Skeletal muscle tissue (tissue), 4 donors: ENCODE data around the gene FMNL3. TPM values are rescaled to one million over a fixed set of nuclear protein-coding genes. Genes with fewer than 3 reads are reported as not detected.

ENCODE experiments used
- H3K27ac ChIP-seq: one replicate; pipeline ENCODE4 v1.7.0; 2013; ENCODE audit warnings: mild to moderate bottlenecking, low read depth, low read length, inconsistent platforms
- H3K27me3 ChIP-seq, 3 donors: one replicate each; pipeline ENCODE4 v1.7.0; 2013; ENCODE audit warnings: low read length in 3 of 3; ENCODE audit not compliant: control insufficient read depth in 3 of 3, insufficient read depth in 3 of 3
- H3K36me3 ChIP-seq, 3 donors: one replicate each; pipeline ENCODE4 v1.7.0; 2013; ENCODE audit warnings: low read length in 3 of 3; ENCODE audit not compliant: control insufficient read depth in 3 of 3, insufficient read depth in 3 of 3
- H3K4me1 ChIP-seq, 3 donors: one replicate each; pipeline ENCODE4 v1.7.0; 2013; ENCODE audit warnings: low read length in 3 of 3, mild to moderate bottlenecking in 3 of 3; ENCODE audit not compliant: control insufficient read depth in 3 of 3, insufficient read depth in 3 of 3
- H3K4me3 ChIP-seq, 3 donors: one replicate each; pipeline ENCODE4 v1.7.0; 2013; ENCODE audit warnings: low read length in 3 of 3
- H3K9ac ChIP-seq, 3 donors: one replicate each; pipeline ENCODE4 v1.7.0; 2013; ENCODE audit warnings: low read length in 3 of 3, mild to moderate bottlenecking in 3 of 3, moderate library complexity in 2 of 3, low read depth in 1 of 3
- H3K9me3 ChIP-seq, 3 donors: one replicate each; pipeline ENCODE4 v1.7.0; 2013; ENCODE audit warnings: low read length in 3 of 3; ENCODE audit not compliant: control insufficient read depth in 3 of 3
- total RNA-seq: library from RNA; depleted of rRNA; stranded (reverse); fragments of >200 nt; gene quantifications from one replicate; pipeline ENCODE4 v1.2.3, GENCODE V29; 2014
- donor health status: Osteomylitis.

The FMNL3 gene
- total RNA-seq, 1 donor from 2014 or later = 19.3 TPM

DNA sequence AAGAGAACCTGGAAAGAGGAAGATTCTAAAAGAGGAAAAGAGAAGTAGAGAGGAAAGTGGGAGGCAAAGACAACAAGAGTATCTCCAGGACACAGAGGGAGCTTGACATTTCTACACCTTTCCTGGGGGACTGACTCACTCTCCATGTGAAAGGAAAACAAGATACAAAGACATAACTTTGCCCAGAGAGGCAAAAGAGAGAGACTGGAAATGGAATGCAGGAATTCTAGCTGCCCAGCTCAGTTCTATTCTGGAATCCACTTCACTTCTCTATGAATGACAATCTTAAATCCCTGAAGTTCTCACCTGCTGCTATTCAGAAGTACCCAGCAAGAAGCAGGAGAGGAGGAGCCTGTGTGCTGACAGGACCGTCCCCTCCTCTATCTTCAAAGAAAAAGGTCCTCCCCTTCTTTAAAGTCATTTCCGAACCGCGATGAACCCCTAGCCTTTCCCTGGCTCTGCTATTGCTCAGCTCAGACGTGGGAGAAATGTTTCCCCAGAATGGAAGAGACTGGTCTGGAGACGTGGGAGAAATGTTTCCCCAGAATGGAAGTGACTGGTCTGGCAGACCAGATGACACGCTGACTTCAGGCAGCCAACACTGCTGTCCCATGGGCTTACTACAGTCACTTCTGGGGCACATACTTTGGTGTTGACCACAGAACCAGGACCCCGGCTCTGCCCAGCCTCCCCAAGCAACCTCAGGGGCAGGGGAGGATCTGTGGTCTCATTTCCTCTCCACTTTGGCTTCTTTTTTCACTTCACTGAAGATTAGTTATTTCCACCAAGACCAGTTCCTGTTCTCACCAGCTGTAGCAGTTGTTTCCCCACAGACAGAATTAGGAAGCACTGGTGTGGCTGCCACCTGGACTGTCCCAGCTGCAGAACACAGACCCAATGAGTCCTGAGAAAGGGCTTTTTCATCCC lies 8.3 kb downstream of the FMNL3 start:
- no peaks in the 10 kb centered on the region for H3K9me3 ChIP-seq
- peak overlapping the region; percentile 4 to 27 (median 5) for H3K9ac ChIP-seq
- H3K4me1 ChIP-seq = peaks cover 18 to 30% (median 27%) of the 10 kb centered on the region in 3 donors
- no peaks in the 10 kb centered on the region for H3K27me3 ChIP-seq
- peak overlapping the region; percentile 56 for H3K27ac ChIP-seq
- H3K36me3 ChIP-seq = no peaks in the 10 kb centered on the region
- peak overlapping the region; percentile 4 to 52 (median 41) for H3K4me3 ChIP-seq

DNA sequence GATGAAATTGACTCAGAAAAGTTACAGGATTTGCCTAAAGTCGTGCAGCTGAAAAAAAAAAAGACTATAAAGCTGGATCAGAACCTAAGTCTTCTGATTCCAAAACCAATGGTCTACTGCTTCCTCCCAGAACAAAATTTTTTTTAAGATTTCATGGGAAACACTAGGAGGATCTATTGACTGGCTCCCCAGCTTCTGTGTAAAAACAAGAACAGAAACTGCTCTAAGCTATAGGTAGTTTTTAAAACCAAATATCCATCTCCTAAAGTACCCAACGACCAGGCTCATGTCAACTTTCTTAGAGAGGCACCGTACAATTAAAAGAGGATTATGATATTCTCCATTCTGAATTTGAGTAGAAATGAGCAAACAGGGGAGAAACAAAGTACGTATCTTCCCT lies 9.4 kb downstream of the FMNL3 start:
- no peak overlapping the region for H3K9ac ChIP-seq
- H3K27me3 ChIP-seq = no peaks in the 10 kb centered on the region
- H3K4me3 ChIP-seq = no peak overlapping the region
- no peaks in the 10 kb centered on the region for H3K9me3 ChIP-seq
- no peaks in the 10 kb centered on the region for H3K36me3 ChIP-seq
- peaks cover 14 to 20% (median 20%) of the 10 kb centered on the region in 3 donors for H3K4me1 ChIP-seq
- H3K27ac ChIP-seq = no peak overlapping the region

DNA sequence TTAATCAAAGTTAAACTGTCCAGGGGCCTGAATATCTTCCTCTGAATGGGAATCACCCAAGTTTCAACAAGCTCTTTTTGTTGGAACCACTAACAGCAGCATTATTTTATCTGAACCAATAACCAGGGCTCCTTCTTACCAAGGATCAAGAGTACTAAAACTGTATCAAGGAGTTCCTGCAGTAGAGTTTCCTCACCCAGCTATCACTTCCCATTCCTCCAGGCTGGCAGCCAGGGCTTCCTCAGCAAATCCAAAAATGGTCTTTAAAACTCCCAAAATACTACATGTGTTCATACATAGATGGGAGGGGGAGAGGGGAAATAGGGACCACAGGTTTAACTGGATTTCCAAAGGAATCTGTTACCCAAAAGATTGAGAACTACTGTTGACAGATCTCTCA lies 10.5 kb downstream of the FMNL3 start:
- Histone ChIP-seq H3K9ac (no peak overlapping the region), H3K4me3 (no peak overlapping the region), H3K36me3 (no peaks in the 10 kb centered on the region), H3K4me1 (peaks cover 14 to 20% (median 20%) of the 10 kb centered on the region in 3 donors), H3K9me3 (no peaks in the 10 kb centered on the region), H3K27me3 (no peaks in the 10 kb centered on the region), H3K27ac (no peak overlapping the region)

DNA sequence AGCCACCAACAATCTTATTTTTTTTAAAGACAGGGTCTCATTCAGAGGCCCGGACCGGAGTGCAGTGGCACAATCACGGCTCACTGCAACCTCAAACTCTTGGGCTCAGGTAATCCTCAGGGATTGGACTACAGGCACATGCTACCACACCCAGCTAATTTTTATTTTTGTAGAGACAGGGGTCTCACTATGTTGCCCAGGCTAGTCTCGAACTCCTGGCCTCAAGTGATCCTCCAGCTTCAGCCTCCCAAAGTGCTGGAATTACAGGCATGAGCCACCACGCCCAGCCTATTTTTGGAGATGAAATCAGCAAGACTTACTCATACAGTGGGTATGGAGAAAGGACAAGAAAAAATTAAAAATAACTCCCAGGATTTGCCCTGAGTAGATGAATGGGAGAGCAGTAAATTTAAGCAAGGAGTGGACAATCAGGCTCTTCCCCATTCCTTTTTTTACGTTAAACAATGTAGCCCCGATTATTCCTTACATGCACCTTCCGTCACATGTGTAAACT lies 13.2 kb downstream of the FMNL3 start:
- Histone ChIP-seq H3K27me3 (no peaks in the 10 kb centered on the region), H3K4me3 (no peak overlapping the region), H3K9me3 (no peaks in the 10 kb centered on the region), H3K9ac (no peak overlapping the region), H3K4me1 (peaks cover 10 to 17% (median 16%) of the 10 kb centered on the region in 3 donors), H3K36me3 (no peaks in the 10 kb centered on the region), H3K27ac (no peak overlapping the region)

DNA sequence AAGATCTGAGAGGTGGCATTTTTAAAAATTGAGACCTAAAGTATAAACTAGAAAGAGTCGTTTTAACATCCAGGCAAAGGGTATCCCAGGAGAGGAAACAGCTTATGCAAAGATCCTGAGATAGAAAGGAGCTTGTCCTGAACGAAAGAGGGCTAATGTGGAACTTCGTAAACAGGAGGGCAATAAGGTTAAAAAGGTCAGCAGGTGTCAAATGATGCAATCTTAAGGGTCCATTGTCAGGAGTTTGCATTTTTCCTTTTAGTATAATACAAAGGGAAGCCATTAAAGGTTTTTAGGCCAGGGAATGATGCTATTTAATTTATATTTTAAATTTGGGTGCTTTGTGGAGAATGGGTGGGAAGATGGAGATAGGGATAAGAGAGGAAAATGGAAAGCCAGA lies 14.4 kb downstream of the FMNL3 start:
- Histone ChIP-seq H3K9ac (no peak overlapping the region), H3K4me3 (no peak overlapping the region), H3K27me3 (no peaks in the 10 kb centered on the region), H3K9me3 (no peaks in the 10 kb centered on the region), H3K27ac (no peak overlapping the region), H3K4me1 (peaks cover 0 to 8% (median 4%) of the 10 kb centered on the region in 3 donors), H3K36me3 (no peaks in the 10 kb centered on the region)

DNA sequence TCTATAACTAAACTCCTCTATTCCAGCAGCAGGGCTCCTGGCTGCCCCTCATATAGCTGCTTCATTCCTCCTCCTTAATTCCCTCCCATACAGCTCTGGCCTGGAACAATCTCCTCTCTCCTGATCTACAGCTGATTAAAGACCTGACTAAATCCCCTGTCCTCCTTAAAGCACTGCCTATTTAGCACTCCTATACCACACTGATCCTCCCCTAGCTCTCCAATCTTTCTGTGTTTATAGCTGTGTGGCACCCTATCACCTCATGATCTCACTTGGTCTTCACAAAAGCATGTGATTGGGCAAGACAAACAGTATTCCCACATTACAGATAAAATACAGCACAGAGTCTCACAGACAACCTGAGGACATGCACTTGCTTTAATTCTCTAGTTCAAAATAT lies 17.4 kb downstream of the FMNL3 start:
- peaks cover 0 to 5% (median 0%) of the 10 kb centered on the region in 3 donors for H3K4me1 ChIP-seq
- no peaks in the 10 kb centered on the region for H3K36me3 ChIP-seq
- no peaks in the 10 kb centered on the region for H3K27me3 ChIP-seq
- no peak overlapping the region for H3K4me3 ChIP-seq
- no peaks in the 10 kb centered on the region for H3K9me3 ChIP-seq
- no peak overlapping the region for H3K27ac ChIP-seq
- H3K9ac ChIP-seq = no peak overlapping the region

DNA sequence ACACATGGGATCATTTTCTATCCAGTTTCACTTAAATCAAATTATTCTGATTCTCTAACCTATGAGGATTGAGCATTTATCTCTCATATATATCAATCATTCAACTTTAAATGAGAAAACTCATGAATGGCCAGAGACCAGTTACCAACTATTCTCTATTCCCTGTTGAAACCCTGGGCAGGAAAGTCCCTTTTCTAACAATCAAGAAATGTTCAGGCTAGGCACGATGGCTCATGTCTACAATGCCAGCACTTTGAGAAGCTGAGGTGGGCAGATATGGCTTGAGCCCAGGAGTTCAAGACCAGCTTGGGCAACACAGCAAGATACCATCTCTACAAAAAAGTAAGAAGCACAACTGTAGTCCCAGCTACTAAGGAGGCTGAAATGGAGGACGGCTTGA lies 18.0 kb downstream of the FMNL3 start:
- H3K4me3 ChIP-seq = no peak overlapping the region
- no peaks in the 10 kb centered on the region for H3K36me3 ChIP-seq
- peaks cover 0 to 5% (median 0%) of the 10 kb centered on the region in 3 donors for H3K4me1 ChIP-seq
- no peaks in the 10 kb centered on the region for H3K9me3 ChIP-seq
- H3K27me3 ChIP-seq = no peaks in the 10 kb centered on the region
- H3K9ac ChIP-seq = no peak overlapping the region
- H3K27ac ChIP-seq = no peak overlapping the region

DNA sequence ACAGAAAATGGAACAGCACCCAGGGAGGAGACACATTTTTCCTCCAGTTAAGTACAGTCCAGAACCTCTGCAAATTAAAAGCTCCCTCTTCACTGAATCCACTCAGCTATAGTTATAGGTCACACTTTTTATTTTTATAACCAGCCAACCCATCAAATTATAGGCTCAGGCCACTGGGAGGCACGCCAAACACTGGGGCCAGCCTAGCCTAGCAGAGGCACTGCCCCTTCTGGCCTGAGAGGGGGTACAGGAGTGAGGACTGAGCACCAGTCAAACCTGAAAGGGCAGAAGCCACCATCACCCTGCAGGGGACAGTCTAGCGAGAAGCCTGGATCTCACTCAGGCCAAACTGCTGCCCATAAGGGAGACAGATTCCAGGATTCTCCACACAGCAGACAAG lies 19.3 kb downstream of the FMNL3 start:
- no peaks in the 10 kb centered on the region for H3K9me3 ChIP-seq
- peaks cover 0 to 5% (median 5%) of the 10 kb centered on the region in 3 donors for H3K4me1 ChIP-seq
- H3K4me3 ChIP-seq = no peak overlapping the region
- H3K27me3 ChIP-seq = no peaks in the 10 kb centered on the region
- no peak overlapping the region for H3K9ac ChIP-seq
- no peak overlapping the region for H3K27ac ChIP-seq
- H3K36me3 ChIP-seq = no peaks in the 10 kb centered on the region

DNA sequence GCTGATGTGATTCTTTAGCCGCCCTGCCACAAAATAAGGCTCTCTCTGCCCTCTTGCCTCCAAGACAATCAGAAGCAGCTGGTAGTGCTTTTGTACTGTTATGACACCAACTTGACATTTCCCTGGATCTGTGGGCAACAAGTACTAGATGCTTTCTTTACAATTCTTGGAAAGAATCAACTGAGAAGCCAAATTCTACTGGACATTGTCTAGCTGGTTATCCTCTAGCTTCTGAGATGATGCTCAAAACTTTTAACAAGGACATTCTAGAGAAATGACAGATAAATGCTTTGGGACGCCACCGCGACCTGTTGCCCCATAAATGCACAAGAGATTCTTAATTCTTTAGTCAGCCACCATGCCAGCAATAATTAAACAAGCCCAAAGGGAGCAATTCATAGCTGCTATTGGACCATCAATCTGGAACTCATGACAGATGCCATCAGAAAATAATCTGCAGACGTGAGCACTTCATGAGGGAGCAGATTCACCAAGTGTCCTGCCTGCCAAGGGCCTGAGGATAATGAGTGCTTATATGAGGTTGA lies 22.8 kb downstream of the FMNL3 start:
- no peaks in the 10 kb centered on the region for H3K36me3 ChIP-seq
- no peaks in the 10 kb centered on the region for H3K27me3 ChIP-seq
- no peaks in the 10 kb centered on the region for H3K9me3 ChIP-seq
- no peak overlapping the region for H3K9ac ChIP-seq
- no peak overlapping the region for H3K27ac ChIP-seq
- H3K4me3 ChIP-seq = no peak overlapping the region
- H3K4me1 ChIP-seq = peaks cover 0 to 5% (median 4%) of the 10 kb centered on the region in 3 donors
